GM12865 (cell line): Measurements from ENCODE around the gene SLC43A2.
A peak's percentile ranks its signal among the peaks of the same experiment; 100 is the strongest.

ENCODE experiments used
- DNase-seq: peaks from one replicate; pipeline ENCODE4 v3.0.0; 2010; ENCODE audit warnings: low read depth
- H3K4me3 ChIP-seq: 2 replicates; pipeline ENCODE4 v1.5.1; 2011; ENCODE audit warnings: mild to moderate bottlenecking, low read depth, low read length, control low read depth
- CTCF ChIP-seq: IDR thresholded peaks from 2 replicates; pipeline ENCODE4 v1.5.1; 2011; ENCODE audit warnings: low read length, control low read depth, low read depth, inconsistent platforms; ENCODE audit not compliant: insufficient read depth; ENCODE audit errors: missing control alignments

Gene SLC43A2

GRCh38 chr17:1617620-1618174, 10.9 kb downstream of the SLC43A2 start:
- DNase-seq, result no peak
- no peak for TF ChIP-seq CTCF
- no peak overlapping the region for H3K4me3 ChIP-seq

- no peak overlapping the region for H3K4me3 ChIP-seq
- TF ChIP-seq CTCF, result no peak
- DNase-seq, result no peak
Measured at GRCh38 chr17:1616101-1616500, 12.5 kb downstream of the SLC43A2 start.

- no peak for DNase-seq
- TF ChIP-seq CTCF, result no peak
Measured at GRCh38 chr17:1612400-1612799, 16.2 kb downstream of the SLC43A2 start.

GRCh38 chr17:1611715-1612114, 16.9 kb downstream of the SLC43A2 start:
- no peak overlapping the region for H3K4me3 ChIP-seq
- DNase-seq, result no peak
- no peak for TF ChIP-seq CTCF

More at GRCh38 chr17:1612400-1612799, 16.2 kb downstream of the SLC43A2 start:
- H3K4me3 ChIP-seq, result no peak overlapping the region

GRCh38 chr17:1608676-1609075, 20.0 kb downstream of the SLC43A2 start:
- no peak for DNase-seq
- no peak overlapping the region for H3K4me3 ChIP-seq
- no peak for TF ChIP-seq CTCF

GRCh38 chr17:1607971-1608320, 20.7 kb downstream of the SLC43A2 start:
- no peak overlapping the region for H3K4me3 ChIP-seq
- TF ChIP-seq CTCF, result no peak
- DNase-seq, result peak; percentile 46

GRCh38 chr17:1606352-1606985, 22.2 kb downstream of the SLC43A2 start:
- peak; percentile 64 for DNase-seq
- TF ChIP-seq CTCF, result no peak
- peak overlapping the region; percentile 58 for H3K4me3 ChIP-seq
